K562 (cell line): ENCODE results near the gene SBF1. TPM values are rescaled to one million over a fixed set of nuclear protein-coding genes. Genes with fewer than 3 reads are reported as not detected.

Experiments used
- ATAC-seq: fragments of 200-7000 bp; cut with Tn5 transposase; 3 replicates; pipeline ENCODE4 v1.9.1; 2020; ENCODE audit warnings: moderate library complexity
- BruUV-seq: library from RNA; stranded (reverse); fragments of 400-500 nt; replicated peaks from 2 replicates; lab custom pipeline; 2021; lab: Mats Ljungman, UMichigan
- CTCF ChIA-PET: fragments of 300-600 bp; formaldehyde crosslinking; extraction: SDS; loops from one replicate; lab custom pipeline; 2021; ENCODE audit warnings: low intra/inter-chr PET ratio; lab: Yijun Ruan, JAX
- POLR2A ChIA-PET: fragments of 300-600, 350-650 bp; sonication (Branson Sonifier 250); formaldehyde crosslinking; extraction: SDS; loops from one replicate; lab custom pipeline; 2021; ENCODE audit warnings: antibody characterized with exemption, inconsistent platforms; lab: Yijun Ruan, JAX
- DNase-seq, 4 experiments: peaks; one replicate each; pipeline versions ENCODE4 v3.0.0 to v3.0.0-alpha.2; 2011 to 2018; ENCODE audit warnings: low spot score in 3 of 4, mixed read lengths in 3 of 4; ENCODE audit errors: extremely low read depth in 1 of 4
- FAIRE-seq: peaks from 2 replicates; lab custom pipeline; 2011; peaks lifted over from hg19 to GRCh38; lab: Jason Lieb, UNC
- H2AFZ ChIP-seq: 2 replicates; pipeline ENCODE4 v1.6.0; 2011; ENCODE audit warnings: low read depth, low read length, control low read depth, inconsistent platforms
- H3K27ac ChIP-seq: fragments of 200-600 bp; 3 replicates; pipeline ENCODE4 v1.8.0; 2011; ENCODE audit warnings: low read depth, mild to moderate bottlenecking, control low read depth, inconsistent platforms, low read length, moderate library complexity, mixed read lengths; ENCODE audit errors: extremely low read depth
- H3K27me3 ChIP-seq, 2 experiments: fragments of 300-600 bp in 1 of 2; 2 replicates in 1 of 2; 3 replicates in 1 of 2; pipeline versions ENCODE4 v1.6.0 to v1.8.0; 2011; ENCODE audit warnings: inconsistent platforms in 2 of 2, low read length in 2 of 2, mild to moderate bottlenecking in 1 of 2, mixed read lengths in 1 of 2, moderate library complexity in 1 of 2; ENCODE audit not compliant: control insufficient read depth in 2 of 2, insufficient read depth in 2 of 2
- H3K36me3 ChIP-seq: fragments of 300-600 bp; 3 replicates; pipeline ENCODE4 v1.8.0; 2011; ENCODE audit warnings: mild to moderate bottlenecking, low read length, inconsistent platforms; ENCODE audit not compliant: control insufficient read depth, insufficient read depth
- H3K4me1 ChIP-seq, 2 experiments: fragments of 200-600 bp in 1 of 2; replicated peaks in 1 of 2; 2 replicates in 1 of 2; 3 replicates in 1 of 2; pipeline versions ENCODE4 v1.5.1 to v1.8.0; 2011; ENCODE audit warnings: inconsistent platforms in 2 of 2, low read length in 2 of 2, mild to moderate bottlenecking in 1 of 2, mixed read lengths in 1 of 2, moderate library complexity in 1 of 2; ENCODE audit not compliant: control insufficient read depth in 2 of 2, insufficient read depth in 2 of 2
- H3K4me2 ChIP-seq: 2 replicates; pipeline ENCODE4 v1.6.1; 2011; ENCODE audit warnings: low read length, control low read depth, inconsistent platforms, mixed read lengths; ENCODE audit not compliant: insufficient read depth
- H3K4me3 ChIP-seq: fragments of 200-600 bp; sonication (generic), shearing (Covaris generic); 2 replicates; pipeline ENCODE4 v1.5.1; 2016; ENCODE audit warnings: control low read depth, inconsistent platforms
- H3K79me2 ChIP-seq: fragments of 200-600 bp; 3 replicates; pipeline ENCODE4 v1.8.0; 2011; ENCODE audit warnings: low read length, inconsistent platforms; ENCODE audit not compliant: control insufficient read depth, insufficient read depth
- H3K9ac ChIP-seq, 2 experiments: 2 replicates each; pipeline versions ENCODE4 v1.6.0 to v1.6.1; 2011; ENCODE audit warnings: low read depth in 2 of 2, low read length in 2 of 2, control low read depth in 1 of 2, inconsistent platforms in 1 of 2, mild to moderate bottlenecking in 1 of 2, mixed read lengths in 1 of 2; ENCODE audit not compliant: insufficient read depth in 1 of 2
- H3K9me1 ChIP-seq: one replicate; pipeline ENCODE4 v1.6.0; 2011; ENCODE audit warnings: inconsistent platforms, mild to moderate bottlenecking, low read length, moderate library complexity; ENCODE audit not compliant: control insufficient read depth, insufficient read depth
- H3K9me3 ChIP-seq: replicated peaks from 2 replicates; pipeline ENCODE4 v1.5.1; 2011; ENCODE audit warnings: low read depth, low read length, inconsistent platforms; ENCODE audit not compliant: control insufficient read depth, insufficient read depth
- H4K20me1 ChIP-seq: replicated peaks from 2 replicates; pipeline ENCODE4 v1.6.1; 2011; ENCODE audit warnings: low read length, inconsistent platforms, mixed read lengths; ENCODE audit not compliant: control insufficient read depth, insufficient read depth
- CHCHD3 ChIP-seq: fragments of 250-450 bp; sonication (Bioruptor Pico); IDR thresholded peaks from 2 replicates; pipeline ENCODE4 v2.1.2; 2022; ENCODE audit warnings: mild to moderate bottlenecking
- EP400 ChIP-seq: fragments of 450-650 bp; IDR thresholded peaks from 2 replicates; pipeline ENCODE4 v1.6.1; 2017; ENCODE audit warnings: antibody characterized with exemption, mild to moderate bottlenecking, moderate library complexity
- FOXJ3 ChIP-seq: sonication (generic); formaldehyde crosslinking; IDR thresholded peaks from 2 replicates; pipeline ENCODE4 v1.4.0; 2020; ENCODE audit warnings: mild to moderate bottlenecking, missing genetic modification reagents
- MAZ ChIP-seq, 2 experiments: fragments of 450-650 bp in 1 of 2; sonication (generic) in 1 of 2; formaldehyde crosslinking; IDR thresholded peaks in 1 of 2; conservative IDR thresholded peaks in 1 of 2; 2 replicates each; pipeline versions ENCODE4 v1.4.0 to v1.5.0; 2020; ENCODE audit warnings: mild to moderate bottlenecking in 1 of 2, missing genetic modification reagents in 1 of 2
- MEF2A ChIP-seq: IDR thresholded peaks from 2 replicates; pipeline ENCODE4 v1.6.1; 2011; ENCODE audit warnings: low read depth, mild to moderate bottlenecking, low read length, moderate library complexity; ENCODE audit not compliant: control insufficient read depth
- NFRKB ChIP-seq: fragments of 450-650 bp; IDR thresholded peaks from 2 replicates; pipeline ENCODE4 v1.6.1; 2016; ENCODE audit warnings: low read depth
- POLR2G ChIP-seq: fragments of 200-400 bp; formaldehyde crosslinking; IDR thresholded peaks from 2 replicates; pipeline ENCODE4 v1.6.1; 2017; ENCODE audit warnings: low read depth, mild to moderate bottlenecking, antibody characterized with exemption, low read length, moderate library complexity
- RBFOX2 ChIP-seq: fragments of 200-400 bp; formaldehyde crosslinking; IDR thresholded peaks from 2 replicates; pipeline ENCODE4 v1.6.1; 2017; ENCODE audit warnings: low read depth, mild to moderate bottlenecking, low read length, moderate library complexity
- XRCC3 ChIP-seq: fragments of 450-650 bp; IDR thresholded peaks from 2 replicates; pipeline ENCODE4 v1.6.1; 2017; ENCODE audit warnings: mild to moderate bottlenecking, moderate library complexity
- WGBS: fragments of 100-300 bp; shearing (Covaris generic); methylation state at CpG from one replicate; pipeline ENCODE4 v1.1.6; 2016; ENCODE audit warnings: low coverage, mixed read lengths; ENCODE audit not compliant: insufficient coverage; ENCODE audit errors: missing lambda C conversion rate; 5-methylcytosine and 5-hydroxymethylcytosine counted together
- in situ Hi-C: fragments of 300-500 bp; cut with MboI; formaldehyde crosslinking; loops from 4 replicates; pipeline ENCODE4 v1.15.0; 2018; ENCODE audit warnings: inconsistent platforms, mixed read lengths
- intact Hi-C: fragments of 100-400 bp; cut with micrococcal nuclease; formaldehyde crosslinking; loops from 2 replicates; pipeline ENCODE4 v1.14.2; 2022
- polyA plus RNA-seq, 8 experiments: library from polyadenylated mRNA; depleted of rRNA in 4 of 8; stranded (reverse) in 5 of 8; unstranded in 3 of 8; fragments of >200 nt; fragmentation: Nextera tagmentation in 2 of 8; fragmentation: Illumina TruSeq in 1 of 8; extraction: Ambion mirVana in 2 of 8; extraction: Trizol in 1 of 8; gene quantifications; 2 replicates each; pipeline versions ENCODE4 v1.2.1 to v1.2.3, GENCODE V29; 2011 to 2014; ENCODE audit warnings: inconsistent platforms in 1 of 8, missing spikeins in 1 of 8
- total RNA-seq, 7 experiments: library from RNA; depleted of rRNA in 6 of 7; stranded (reverse); fragments of >200 nt in 6 of 7; fragmentation: Illumina TruSeq in 2 of 7; extraction: Trizol in 2 of 7; gene quantifications; 2 replicates each; pipeline versions ENCODE4 v1.2.1 to v1.2.3, GENCODE V29; 2011 to 2021; ENCODE audit warnings: low replicate concordance in 1 of 7
- TF ChIP-seq, protein P1 (sequence below): fragments of 450-650 bp; IDR thresholded peaks from 2 replicates; pipeline ENCODE4 v1.6.1; 2016; ENCODE audit warnings: mild to moderate bottlenecking, moderate library complexity

The SBF1 gene
- total and polyA plus RNA-seq, 9 of the 15 experiments (the other 6 are each of a cell fraction or from before 2014, with no cell fraction given): 0.44 to 50.4 (median 11.4) TPM

- intact Hi-C loops: no loop called here
- peak; percentile 46 to 77 (median 72) for DNase-seq
- peaks cover 4 to 60% of the 10 kb centered on the region in 2 experiments; a peak in 3 of 5 replicates for H3K4me1 ChIP-seq
- no peaks in the 10 kb centered on the region for H3K9me1 ChIP-seq
- peak within 1 kb of the TSS; percentile 70 to 80; a peak in 3 of 4 replicates for H3K9ac ChIP-seq
- H2AFZ ChIP-seq: peak within 1 kb of the TSS; percentile 55; the same call in 1 of the 2 replicates
- CTCF ChIA-PET: no interaction called here
- BruUV-seq: no TSS peak
- in situ Hi-C loops: no loop called here
- H3K79me2 ChIP-seq: no peaks in the 10 kb centered on the region
- no peaks in the 10 kb centered on the region for H3K27me3 ChIP-seq
- no peaks in the 10 kb centered on the region for H4K20me1 ChIP-seq
- FAIRE-seq: no peak
- 10% methylated on average over 4 of the region's 70 CpGs for WGBS
- no peak within 1 kb of the TSS for H3K27ac ChIP-seq
- no peaks in the 10 kb centered on the region for H3K36me3 ChIP-seq
- ATAC-seq: peak; percentile 81
- H3K9me3 ChIP-seq: no peaks in the 10 kb centered on the region
- peak within 1 kb of the TSS; percentile 55 for H3K4me3 ChIP-seq
- H3K4me2 ChIP-seq: peak within 1 kb of the TSS; percentile 74
- POLR2A ChIA-PET: interaction anchor here (0.7 kb wide), 1 partner anchor 83 kb away, joined by 3 read pairs; no protein-coding TSS in a partner anchor
- TF ChIP-seq FOXJ3 (CRISPR knock-in tag) (no peak), MAZ (CRISPR knock-in tag; conservative IDR thresholded peaks at IDR 0.05 in 1 of 2, IDR thresholded peaks at IDR 0.05 in 1 of 2) (peak; percentile 58 to 69; a peak in 3 of 4 replicates), CHCHD3 (no peak), RBFOX2 (peak; percentile 79), EP400 (peak; percentile 64), NFRKB (0 out of 2 replicates have a peak, but pooled peaks have one; percentile 30), XRCC3 (no peak), POLR2G (peak; percentile 76), MEF2A (no peak)
- TF ChIP-seq, protein P1, sequence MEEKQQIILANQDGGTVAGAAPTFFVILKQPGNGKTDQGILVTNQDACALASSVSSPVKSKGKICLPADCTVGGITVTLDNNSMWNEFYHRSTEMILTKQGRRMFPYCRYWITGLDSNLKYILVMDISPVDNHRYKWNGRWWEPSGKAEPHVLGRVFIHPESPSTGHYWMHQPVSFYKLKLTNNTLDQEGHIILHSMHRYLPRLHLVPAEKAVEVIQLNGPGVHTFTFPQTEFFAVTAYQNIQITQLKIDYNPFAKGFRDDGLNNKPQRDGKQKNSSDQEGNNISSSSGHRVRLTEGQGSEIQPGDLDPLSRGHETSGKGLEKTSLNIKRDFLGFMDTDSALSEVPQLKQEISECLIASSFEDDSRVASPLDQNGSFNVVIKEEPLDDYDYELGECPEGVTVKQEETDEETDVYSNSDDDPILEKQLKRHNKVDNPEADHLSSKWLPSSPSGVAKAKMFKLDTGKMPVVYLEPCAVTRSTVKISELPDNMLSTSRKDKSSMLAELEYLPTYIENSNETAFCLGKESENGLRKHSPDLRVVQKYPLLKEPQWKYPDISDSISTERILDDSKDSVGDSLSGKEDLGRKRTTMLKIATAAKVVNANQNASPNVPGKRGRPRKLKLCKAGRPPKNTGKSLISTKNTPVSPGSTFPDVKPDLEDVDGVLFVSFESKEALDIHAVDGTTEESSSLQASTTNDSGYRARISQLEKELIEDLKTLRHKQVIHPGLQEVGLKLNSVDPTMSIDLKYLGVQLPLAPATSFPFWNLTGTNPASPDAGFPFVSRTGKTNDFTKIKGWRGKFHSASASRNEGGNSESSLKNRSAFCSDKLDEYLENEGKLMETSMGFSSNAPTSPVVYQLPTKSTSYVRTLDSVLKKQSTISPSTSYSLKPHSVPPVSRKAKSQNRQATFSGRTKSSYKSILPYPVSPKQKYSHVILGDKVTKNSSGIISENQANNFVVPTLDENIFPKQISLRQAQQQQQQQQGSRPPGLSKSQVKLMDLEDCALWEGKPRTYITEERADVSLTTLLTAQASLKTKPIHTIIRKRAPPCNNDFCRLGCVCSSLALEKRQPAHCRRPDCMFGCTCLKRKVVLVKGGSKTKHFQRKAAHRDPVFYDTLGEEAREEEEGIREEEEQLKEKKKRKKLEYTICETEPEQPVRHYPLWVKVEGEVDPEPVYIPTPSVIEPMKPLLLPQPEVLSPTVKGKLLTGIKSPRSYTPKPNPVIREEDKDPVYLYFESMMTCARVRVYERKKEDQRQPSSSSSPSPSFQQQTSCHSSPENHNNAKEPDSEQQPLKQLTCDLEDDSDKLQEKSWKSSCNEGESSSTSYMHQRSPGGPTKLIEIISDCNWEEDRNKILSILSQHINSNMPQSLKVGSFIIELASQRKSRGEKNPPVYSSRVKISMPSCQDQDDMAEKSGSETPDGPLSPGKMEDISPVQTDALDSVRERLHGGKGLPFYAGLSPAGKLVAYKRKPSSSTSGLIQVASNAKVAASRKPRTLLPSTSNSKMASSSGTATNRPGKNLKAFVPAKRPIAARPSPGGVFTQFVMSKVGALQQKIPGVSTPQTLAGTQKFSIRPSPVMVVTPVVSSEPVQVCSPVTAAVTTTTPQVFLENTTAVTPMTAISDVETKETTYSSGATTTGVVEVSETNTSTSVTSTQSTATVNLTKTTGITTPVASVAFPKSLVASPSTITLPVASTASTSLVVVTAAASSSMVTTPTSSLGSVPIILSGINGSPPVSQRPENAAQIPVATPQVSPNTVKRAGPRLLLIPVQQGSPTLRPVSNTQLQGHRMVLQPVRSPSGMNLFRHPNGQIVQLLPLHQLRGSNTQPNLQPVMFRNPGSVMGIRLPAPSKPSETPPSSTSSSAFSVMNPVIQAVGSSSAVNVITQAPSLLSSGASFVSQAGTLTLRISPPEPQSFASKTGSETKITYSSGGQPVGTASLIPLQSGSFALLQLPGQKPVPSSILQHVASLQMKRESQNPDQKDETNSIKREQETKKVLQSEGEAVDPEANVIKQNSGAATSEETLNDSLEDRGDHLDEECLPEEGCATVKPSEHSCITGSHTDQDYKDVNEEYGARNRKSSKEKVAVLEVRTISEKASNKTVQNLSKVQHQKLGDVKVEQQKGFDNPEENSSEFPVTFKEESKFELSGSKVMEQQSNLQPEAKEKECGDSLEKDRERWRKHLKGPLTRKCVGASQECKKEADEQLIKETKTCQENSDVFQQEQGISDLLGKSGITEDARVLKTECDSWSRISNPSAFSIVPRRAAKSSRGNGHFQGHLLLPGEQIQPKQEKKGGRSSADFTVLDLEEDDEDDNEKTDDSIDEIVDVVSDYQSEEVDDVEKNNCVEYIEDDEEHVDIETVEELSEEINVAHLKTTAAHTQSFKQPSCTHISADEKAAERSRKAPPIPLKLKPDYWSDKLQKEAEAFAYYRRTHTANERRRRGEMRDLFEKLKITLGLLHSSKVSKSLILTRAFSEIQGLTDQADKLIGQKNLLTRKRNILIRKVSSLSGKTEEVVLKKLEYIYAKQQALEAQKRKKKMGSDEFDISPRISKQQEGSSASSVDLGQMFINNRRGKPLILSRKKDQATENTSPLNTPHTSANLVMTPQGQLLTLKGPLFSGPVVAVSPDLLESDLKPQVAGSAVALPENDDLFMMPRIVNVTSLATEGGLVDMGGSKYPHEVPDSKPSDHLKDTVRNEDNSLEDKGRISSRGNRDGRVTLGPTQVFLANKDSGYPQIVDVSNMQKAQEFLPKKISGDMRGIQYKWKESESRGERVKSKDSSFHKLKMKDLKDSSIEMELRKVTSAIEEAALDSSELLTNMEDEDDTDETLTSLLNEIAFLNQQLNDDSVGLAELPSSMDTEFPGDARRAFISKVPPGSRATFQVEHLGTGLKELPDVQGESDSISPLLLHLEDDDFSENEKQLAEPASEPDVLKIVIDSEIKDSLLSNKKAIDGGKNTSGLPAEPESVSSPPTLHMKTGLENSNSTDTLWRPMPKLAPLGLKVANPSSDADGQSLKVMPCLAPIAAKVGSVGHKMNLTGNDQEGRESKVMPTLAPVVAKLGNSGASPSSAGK: no peak
Observed at GRCh38 chr22:50481440-50482106, 6.7 kb upstream of the SBF1 start, which contains the start of gene ADM2. ADM2 (plus strand) TSS chr22:50481543; CDS start chr22:50481848, 305 bp downstream.
